PFSK-1 (cell line): Measurements from ENCODE around the gene RUNX1.

Source experiments
- POLR2AphosphoS5 ChIP-seq: IDR thresholded peaks from 2 replicates; pipeline ENCODE4 v1.6.1; 2012; ENCODE audit warnings: low read depth, mild to moderate bottlenecking, control low read depth, low read length, moderate library complexity
- SIN3A ChIP-seq: IDR thresholded peaks from 2 replicates; pipeline ENCODE4 v1.6.1; 2012; ENCODE audit warnings: mild to moderate bottlenecking, low read length, moderate library complexity, borderline replicate concordance; ENCODE audit not compliant: insufficient read depth
- TAF1 ChIP-seq: IDR thresholded peaks from 2 replicates; pipeline ENCODE4 v1.6.1; 2012; ENCODE audit warnings: low read length, control low read depth, borderline replicate concordance; ENCODE audit not compliant: insufficient read depth
- TF ChIP-seq, protein P1 (sequence below), 2 experiments: IDR thresholded peaks; 2 replicates each; pipeline versions ENCODE4 v1.6.1 to v1.8.0; 2011 to 2012; ENCODE audit warnings: low read depth in 2 of 2, low read length in 2 of 2, control low read depth in 1 of 2, inconsistent platforms in 1 of 2, mild to moderate bottlenecking in 1 of 2, moderate library complexity in 1 of 2; ENCODE audit not compliant: insufficient read depth in 1 of 2

DNA sequence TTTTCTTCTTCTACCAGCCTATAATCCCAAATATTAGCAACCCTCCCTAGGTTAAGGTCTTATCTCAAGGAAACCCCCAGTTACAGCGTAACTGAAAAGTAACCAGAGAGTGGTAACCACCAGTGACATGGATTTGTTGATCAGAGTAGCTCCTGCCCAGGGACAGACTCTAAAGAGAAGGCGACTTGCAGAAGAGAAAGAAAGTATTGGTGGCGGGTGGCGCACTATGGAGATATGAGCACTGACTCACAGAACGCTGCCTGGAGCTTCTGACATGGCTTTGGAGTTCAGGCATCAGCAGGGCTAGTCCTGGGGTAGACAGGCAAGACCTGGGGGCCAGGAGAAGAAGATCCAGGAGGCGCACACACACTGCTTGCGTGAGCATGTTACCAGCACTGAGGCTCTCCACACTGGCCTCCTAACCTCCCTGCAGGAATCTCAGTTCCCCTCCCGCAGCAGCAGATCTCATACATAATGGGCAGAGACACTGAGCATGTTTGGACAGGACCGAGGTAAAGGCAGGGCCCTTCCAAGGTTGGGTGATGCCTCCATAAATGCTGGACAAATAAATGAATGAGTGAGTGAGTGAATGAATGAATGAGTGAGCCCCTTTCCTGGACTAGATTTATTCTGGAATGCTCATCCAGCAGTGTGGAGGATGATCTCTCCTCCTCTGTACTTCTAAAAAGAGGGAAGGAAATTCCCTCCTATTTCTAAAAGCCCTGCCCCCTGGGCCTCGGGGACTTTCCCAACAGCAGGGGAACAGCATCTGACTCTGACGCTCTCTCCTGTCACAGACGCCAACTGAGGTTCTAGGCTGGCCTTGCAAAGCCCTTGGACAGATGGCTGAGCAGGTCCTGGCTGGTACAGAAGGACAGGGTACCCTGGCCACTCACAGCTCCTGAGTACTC, 204.8 kb downstream of the RUNX1 start:
- no peak for TF ChIP-seq TAF1
- TF ChIP-seq SIN3A = no peak
- TF ChIP-seq POLR2AphosphoS5 = no peak
- TF ChIP-seq, protein P1, sequence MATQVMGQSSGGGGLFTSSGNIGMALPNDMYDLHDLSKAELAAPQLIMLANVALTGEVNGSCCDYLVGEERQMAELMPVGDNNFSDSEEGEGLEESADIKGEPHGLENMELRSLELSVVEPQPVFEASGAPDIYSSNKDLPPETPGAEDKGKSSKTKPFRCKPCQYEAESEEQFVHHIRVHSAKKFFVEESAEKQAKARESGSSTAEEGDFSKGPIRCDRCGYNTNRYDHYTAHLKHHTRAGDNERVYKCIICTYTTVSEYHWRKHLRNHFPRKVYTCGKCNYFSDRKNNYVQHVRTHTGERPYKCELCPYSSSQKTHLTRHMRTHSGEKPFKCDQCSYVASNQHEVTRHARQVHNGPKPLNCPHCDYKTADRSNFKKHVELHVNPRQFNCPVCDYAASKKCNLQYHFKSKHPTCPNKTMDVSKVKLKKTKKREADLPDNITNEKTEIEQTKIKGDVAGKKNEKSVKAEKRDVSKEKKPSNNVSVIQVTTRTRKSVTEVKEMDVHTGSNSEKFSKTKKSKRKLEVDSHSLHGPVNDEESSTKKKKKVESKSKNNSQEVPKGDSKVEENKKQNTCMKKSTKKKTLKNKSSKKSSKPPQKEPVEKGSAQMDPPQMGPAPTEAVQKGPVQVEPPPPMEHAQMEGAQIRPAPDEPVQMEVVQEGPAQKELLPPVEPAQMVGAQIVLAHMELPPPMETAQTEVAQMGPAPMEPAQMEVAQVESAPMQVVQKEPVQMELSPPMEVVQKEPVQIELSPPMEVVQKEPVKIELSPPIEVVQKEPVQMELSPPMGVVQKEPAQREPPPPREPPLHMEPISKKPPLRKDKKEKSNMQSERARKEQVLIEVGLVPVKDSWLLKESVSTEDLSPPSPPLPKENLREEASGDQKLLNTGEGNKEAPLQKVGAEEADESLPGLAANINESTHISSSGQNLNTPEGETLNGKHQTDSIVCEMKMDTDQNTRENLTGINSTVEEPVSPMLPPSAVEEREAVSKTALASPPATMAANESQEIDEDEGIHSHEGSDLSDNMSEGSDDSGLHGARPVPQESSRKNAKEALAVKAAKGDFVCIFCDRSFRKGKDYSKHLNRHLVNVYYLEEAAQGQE (IDR thresholded peaks at IDR 0.05; ENCODE audit: insufficient read depth in 1 of 2, low read depth in 2 of 2, low read length in 2 of 2) = no peak
